Measurements from ENCODE around the gene ZCRB1. TPM values are rescaled to one million over a fixed set of nuclear protein-coding genes. Genes with fewer than 3 reads are reported as not detected.

ZCRB1 gene
- total and polyA plus RNA-seq, 2 experiments from 2014 or later: 18.1 to 256 TPM

DNA sequence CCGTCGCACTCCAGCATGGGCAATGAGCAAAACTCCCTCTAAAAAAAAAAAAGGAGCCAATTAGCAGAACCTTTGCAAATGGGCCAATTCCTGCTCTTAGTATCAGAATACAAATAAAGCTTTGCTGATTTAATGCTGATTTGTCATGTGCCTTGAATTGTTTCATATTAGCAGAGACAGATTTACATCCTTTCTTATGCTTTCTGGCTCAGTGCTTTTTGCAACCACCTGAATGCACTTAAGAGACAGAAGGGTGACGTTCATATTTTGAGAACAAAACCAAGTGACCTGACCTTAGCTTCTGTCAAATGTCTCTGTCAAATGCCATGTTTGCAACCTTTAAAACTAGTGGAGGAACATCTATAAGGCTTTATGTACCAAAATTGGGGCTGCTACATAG lies 44.0 kb downstream of the ZCRB1 start:
- Histone ChIP-seq H3K4me2 (no peak overlapping the region), H3K27ac (ENCODE audit: low read depth) (no peak overlapping the region), H2AFZ (no peak overlapping the region), H4K20me1 (replicated peaks; ENCODE audit: insufficient read depth) (no peaks in the 10 kb centered on the region), H3K27me3 (ENCODE audit: insufficient read depth) (no peaks in the 10 kb centered on the region), H3K9me2 (ENCODE audit: insufficient read depth) (no peaks in the 10 kb centered on the region), H3F3A (replicated peaks; ENCODE audit: low read depth) (no peaks in the 10 kb centered on the region), H3K4me3 (no peak overlapping the region), H3K79me2 (replicated peaks; ENCODE audit: insufficient read depth) (no peaks in the 10 kb centered on the region), H3K4me1 (ENCODE audit: insufficient read depth) (no peaks in the 10 kb centered on the region), H3K36me3 (ENCODE audit: insufficient read depth) (no peaks in the 10 kb centered on the region)
- H3K4me1 Mint-ChIP-seq: no peaks in the 10 kb centered on the region
- no peak for DNase-seq (ENCODE audit: low spot score)
- no peaks in the 10 kb centered on the region; the same call in 2 of the 3 replicates for H3K9me3 Mint-ChIP-seq
- H3K36me3 Mint-ChIP-seq (ENCODE audit: low read depth): no peaks in the 10 kb centered on the region
- no peaks in the 10 kb centered on the region for H3K27me3 Mint-ChIP-seq (ENCODE audit: insufficient read depth, low read depth, poor library complexity)
- ATAC-seq: no peak
- no peak overlapping the region for H3K4me3 Mint-ChIP-seq
- TF ChIP-seq, protein P1, sequence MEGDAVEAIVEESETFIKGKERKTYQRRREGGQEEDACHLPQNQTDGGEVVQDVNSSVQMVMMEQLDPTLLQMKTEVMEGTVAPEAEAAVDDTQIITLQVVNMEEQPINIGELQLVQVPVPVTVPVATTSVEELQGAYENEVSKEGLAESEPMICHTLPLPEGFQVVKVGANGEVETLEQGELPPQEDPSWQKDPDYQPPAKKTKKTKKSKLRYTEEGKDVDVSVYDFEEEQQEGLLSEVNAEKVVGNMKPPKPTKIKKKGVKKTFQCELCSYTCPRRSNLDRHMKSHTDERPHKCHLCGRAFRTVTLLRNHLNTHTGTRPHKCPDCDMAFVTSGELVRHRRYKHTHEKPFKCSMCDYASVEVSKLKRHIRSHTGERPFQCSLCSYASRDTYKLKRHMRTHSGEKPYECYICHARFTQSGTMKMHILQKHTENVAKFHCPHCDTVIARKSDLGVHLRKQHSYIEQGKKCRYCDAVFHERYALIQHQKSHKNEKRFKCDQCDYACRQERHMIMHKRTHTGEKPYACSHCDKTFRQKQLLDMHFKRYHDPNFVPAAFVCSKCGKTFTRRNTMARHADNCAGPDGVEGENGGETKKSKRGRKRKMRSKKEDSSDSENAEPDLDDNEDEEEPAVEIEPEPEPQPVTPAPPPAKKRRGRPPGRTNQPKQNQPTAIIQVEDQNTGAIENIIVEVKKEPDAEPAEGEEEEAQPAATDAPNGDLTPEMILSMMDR (conservative IDR thresholded peaks at IDR 0.05; ENCODE audit: low read depth in 2 of 2): no peak
- TF ChIP-seq NANOG (IDR thresholded peaks at IDR 0.05; ENCODE audit: borderline replicate concordance): no peak
- H3K27ac Mint-ChIP-seq: no peak overlapping the region

DNA sequence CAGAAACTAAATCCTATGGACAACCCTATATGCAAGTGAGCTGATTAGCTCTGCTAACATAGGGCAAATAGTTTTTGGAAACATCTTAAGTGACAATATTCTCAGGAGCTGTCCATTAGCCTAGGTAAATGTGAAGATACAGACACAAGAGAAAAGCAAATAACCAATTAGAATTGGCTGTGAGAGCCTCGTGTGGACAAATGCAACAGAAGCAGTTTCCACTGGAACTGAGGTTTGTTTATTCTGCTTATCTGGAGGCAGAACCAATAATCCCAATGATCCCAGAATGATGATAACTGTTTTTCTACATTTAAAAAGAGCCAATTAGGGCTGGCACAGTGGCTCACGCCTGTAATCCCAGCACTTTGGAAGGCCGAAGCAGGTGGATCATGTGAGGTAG lies 44.6 kb downstream of the ZCRB1 start:
- no peaks in the 10 kb centered on the region for H3K27me3 ChIP-seq (ENCODE audit: insufficient read depth)
- H4K20me1 ChIP-seq (replicated peaks; ENCODE audit: insufficient read depth): no peaks in the 10 kb centered on the region
- H3K27ac Mint-ChIP-seq: no peak overlapping the region
- H3K27me3 Mint-ChIP-seq (ENCODE audit: insufficient read depth, low read depth, poor library complexity): no peaks in the 10 kb centered on the region
- H3K36me3 ChIP-seq (ENCODE audit: insufficient read depth): no peaks in the 10 kb centered on the region
- H3K4me3 Mint-ChIP-seq: no peak overlapping the region
- H2AFZ ChIP-seq: no peak overlapping the region
- H3F3A ChIP-seq (replicated peaks; ENCODE audit: low read depth): no peaks in the 10 kb centered on the region
- no peaks in the 10 kb centered on the region; the same call in 2 of the 3 replicates for H3K9me3 Mint-ChIP-seq
- no peak overlapping the region for H3K4me3 ChIP-seq
- no peaks in the 10 kb centered on the region for H3K79me2 ChIP-seq (replicated peaks; ENCODE audit: insufficient read depth)
- H3K36me3 Mint-ChIP-seq (ENCODE audit: low read depth): no peaks in the 10 kb centered on the region
- ATAC-seq (no peak), DNase-seq (ENCODE audit: low spot score) (no peak)
- no peaks in the 10 kb centered on the region for H3K9me2 ChIP-seq (ENCODE audit: insufficient read depth)
- no peaks in the 10 kb centered on the region for H3K4me1 Mint-ChIP-seq
- no peak overlapping the region for H3K27ac ChIP-seq (ENCODE audit: low read depth)
- no peak overlapping the region for H3K4me2 ChIP-seq
- no peaks in the 10 kb centered on the region for H3K4me1 ChIP-seq (ENCODE audit: insufficient read depth)
- no peak for TF ChIP-seq POLR2AphosphoS5 (IDR thresholded peaks at IDR 0.05; ENCODE audit: low read depth)
- TF ChIP-seq ZNF331 (CRISPR knock-in tag; IDR thresholded peaks at IDR 0.05; ENCODE audit: low read depth): no peak
- TF ChIP-seq, protein P2, sequence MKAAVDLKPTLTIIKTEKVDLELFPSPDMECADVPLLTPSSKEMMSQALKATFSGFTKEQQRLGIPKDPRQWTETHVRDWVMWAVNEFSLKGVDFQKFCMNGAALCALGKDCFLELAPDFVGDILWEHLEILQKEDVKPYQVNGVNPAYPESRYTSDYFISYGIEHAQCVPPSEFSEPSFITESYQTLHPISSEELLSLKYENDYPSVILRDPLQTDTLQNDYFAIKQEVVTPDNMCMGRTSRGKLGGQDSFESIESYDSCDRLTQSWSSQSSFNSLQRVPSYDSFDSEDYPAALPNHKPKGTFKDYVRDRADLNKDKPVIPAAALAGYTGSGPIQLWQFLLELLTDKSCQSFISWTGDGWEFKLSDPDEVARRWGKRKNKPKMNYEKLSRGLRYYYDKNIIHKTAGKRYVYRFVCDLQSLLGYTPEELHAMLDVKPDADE (IDR thresholded peaks at IDR 0.05): no peak
- TF ChIP-seq, protein P3, sequence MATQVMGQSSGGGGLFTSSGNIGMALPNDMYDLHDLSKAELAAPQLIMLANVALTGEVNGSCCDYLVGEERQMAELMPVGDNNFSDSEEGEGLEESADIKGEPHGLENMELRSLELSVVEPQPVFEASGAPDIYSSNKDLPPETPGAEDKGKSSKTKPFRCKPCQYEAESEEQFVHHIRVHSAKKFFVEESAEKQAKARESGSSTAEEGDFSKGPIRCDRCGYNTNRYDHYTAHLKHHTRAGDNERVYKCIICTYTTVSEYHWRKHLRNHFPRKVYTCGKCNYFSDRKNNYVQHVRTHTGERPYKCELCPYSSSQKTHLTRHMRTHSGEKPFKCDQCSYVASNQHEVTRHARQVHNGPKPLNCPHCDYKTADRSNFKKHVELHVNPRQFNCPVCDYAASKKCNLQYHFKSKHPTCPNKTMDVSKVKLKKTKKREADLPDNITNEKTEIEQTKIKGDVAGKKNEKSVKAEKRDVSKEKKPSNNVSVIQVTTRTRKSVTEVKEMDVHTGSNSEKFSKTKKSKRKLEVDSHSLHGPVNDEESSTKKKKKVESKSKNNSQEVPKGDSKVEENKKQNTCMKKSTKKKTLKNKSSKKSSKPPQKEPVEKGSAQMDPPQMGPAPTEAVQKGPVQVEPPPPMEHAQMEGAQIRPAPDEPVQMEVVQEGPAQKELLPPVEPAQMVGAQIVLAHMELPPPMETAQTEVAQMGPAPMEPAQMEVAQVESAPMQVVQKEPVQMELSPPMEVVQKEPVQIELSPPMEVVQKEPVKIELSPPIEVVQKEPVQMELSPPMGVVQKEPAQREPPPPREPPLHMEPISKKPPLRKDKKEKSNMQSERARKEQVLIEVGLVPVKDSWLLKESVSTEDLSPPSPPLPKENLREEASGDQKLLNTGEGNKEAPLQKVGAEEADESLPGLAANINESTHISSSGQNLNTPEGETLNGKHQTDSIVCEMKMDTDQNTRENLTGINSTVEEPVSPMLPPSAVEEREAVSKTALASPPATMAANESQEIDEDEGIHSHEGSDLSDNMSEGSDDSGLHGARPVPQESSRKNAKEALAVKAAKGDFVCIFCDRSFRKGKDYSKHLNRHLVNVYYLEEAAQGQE (IDR thresholded peaks at IDR 0.05; ENCODE audit: unreplicated experiment): no peak
- TF ChIP-seq ZNF114 (CRISPR knock-in tag; IDR thresholded peaks at IDR 0.05): no peak
- TF ChIP-seq, protein P4, sequence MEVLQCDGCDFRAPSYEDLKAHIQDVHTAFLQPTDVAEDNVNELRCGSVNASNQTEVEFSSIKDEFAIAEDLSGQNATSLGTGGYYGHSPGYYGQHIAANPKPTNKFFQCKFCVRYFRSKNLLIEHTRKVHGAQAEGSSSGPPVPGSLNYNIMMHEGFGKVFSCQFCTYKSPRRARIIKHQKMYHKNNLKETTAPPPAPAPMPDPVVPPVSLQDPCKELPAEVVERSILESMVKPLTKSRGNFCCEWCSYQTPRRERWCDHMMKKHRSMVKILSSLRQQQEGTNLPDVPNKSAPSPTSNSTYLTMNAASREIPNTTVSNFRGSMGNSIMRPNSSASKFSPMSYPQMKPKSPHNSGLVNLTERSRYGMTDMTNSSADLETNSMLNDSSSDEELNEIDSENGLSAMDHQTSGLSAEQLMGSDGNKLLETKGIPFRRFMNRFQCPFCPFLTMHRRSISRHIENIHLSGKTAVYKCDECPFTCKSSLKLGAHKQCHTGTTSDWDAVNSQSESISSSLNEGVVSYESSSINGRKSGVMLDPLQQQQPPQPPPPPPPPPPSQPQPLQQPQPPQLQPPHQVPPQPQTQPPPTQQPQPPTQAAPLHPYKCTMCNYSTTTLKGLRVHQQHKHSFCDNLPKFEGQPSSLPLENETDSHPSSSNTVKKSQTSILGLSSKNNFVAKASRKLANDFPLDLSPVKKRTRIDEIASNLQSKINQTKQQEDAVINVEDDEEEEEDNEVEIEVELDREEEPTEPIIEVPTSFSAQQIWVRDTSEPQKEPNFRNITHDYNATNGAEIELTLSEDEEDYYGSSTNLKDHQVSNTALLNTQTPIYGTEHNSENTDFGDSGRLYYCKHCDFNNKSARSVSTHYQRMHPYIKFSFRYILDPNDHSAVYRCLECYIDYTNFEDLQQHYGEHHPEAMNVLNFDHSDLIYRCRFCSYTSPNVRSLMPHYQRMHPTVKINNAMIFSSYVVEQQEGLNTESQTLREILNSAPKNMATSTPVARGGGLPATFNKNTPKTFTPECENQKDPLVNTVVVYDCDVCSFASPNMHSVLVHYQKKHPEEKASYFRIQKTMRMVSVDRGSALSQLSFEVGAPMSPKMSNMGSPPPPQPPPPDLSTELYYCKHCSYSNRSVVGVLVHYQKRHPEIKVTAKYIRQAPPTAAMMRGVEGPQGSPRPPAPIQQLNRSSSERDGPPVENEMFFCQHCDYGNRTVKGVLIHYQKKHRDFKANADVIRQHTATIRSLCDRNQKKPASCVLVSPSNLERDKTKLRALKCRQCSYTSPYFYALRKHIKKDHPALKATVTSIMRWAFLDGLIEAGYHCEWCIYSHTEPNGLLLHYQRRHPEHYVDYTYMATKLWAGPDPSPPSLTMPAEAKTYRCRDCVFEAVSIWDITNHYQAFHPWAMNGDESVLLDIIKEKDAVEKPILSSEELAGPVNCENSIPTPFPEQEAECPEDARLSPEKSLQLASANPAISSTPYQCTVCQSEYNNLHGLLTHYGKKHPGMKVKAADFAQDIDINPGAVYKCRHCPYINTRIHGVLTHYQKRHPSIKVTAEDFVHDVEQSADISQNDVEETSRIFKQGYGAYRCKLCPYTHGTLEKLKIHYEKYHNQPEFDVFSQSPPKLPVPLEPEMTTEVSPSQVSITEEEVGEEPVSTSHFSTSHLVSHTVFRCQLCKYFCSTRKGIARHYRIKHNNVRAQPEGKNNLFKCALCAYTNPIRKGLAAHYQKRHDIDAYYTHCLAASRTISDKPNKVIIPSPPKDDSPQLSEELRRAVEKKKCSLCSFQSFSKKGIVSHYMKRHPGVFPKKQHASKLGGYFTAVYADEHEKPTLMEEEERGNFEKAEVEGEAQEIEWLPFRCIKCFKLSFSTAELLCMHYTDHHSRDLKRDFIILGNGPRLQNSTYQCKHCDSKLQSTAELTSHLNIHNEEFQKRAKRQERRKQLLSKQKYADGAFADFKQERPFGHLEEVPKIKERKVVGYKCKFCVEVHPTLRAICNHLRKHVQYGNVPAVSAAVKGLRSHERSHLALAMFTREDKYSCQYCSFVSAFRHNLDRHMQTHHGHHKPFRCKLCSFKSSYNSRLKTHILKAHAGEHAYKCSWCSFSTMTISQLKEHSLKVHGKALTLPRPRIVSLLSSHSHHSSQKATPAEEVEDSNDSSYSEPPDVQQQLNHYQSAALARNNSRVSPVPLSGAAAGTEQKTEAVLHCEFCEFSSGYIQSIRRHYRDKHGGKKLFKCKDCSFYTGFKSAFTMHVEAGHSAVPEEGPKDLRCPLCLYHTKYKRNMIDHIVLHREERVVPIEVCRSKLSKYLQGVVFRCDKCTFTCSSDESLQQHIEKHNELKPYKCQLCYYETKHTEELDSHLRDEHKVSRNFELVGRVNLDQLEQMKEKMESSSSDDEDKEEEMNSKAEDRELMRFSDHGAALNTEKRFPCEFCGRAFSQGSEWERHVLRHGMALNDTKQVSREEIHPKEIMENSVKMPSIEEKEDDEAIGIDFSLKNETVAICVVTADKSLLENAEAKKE (CRISPR knock-in tag; IDR thresholded peaks at IDR 0.05): no peak
- TF ChIP-seq CREB1 (CRISPR knock-in tag; IDR thresholded peaks at IDR 0.05; ENCODE audit: low read depth): no peak
- no peak for TF ChIP-seq NANOG (IDR thresholded peaks at IDR 0.05; ENCODE audit: borderline replicate concordance)
- TF ChIP-seq EZH2 (IDR thresholded peaks at IDR 0.05; ENCODE audit: low read depth, unreplicated experiment): no peak
